Fibroblast of lung (primary cell): Measurements from ENCODE around the gene ITGA5. TPM values are rescaled to one million over a fixed set of nuclear protein-coding genes. Genes with fewer than 3 reads are reported as not detected.

Experiments used
- DNase-seq, 2 donors: peaks; one replicate each; pipeline versions ENCODE4 v3.0.0 to v3.0.0-alpha.2; 2010; ENCODE audit warnings: low read depth in 2 of 2
- H2AFZ ChIP-seq: 2 replicates; pipeline ENCODE4 v1.5.1; 2012; ENCODE audit warnings: low read length, control low read depth, inconsistent platforms
- H3K27ac ChIP-seq: 2 replicates; pipeline ENCODE4 v1.5.1; 2011; ENCODE audit warnings: low read length, control low read depth; ENCODE audit not compliant: insufficient read depth
- H3K27me3 ChIP-seq: 2 replicates; pipeline ENCODE4 v1.5.1; 2011; ENCODE audit warnings: mild to moderate bottlenecking, low read length; ENCODE audit not compliant: control insufficient read depth, insufficient read depth
- H3K36me3 ChIP-seq: 2 replicates; pipeline ENCODE4 v1.5.1; 2011; ENCODE audit warnings: low read length; ENCODE audit not compliant: control insufficient read depth, insufficient read depth
- H3K4me1 ChIP-seq: 2 replicates; pipeline ENCODE4 v1.5.1; 2011; ENCODE audit warnings: low read length; ENCODE audit not compliant: control insufficient read depth, insufficient read depth; ENCODE audit errors: extremely low read depth
- H3K4me2 ChIP-seq: 2 replicates; pipeline ENCODE4 v1.5.1; 2011; ENCODE audit warnings: low read length, control low read depth; ENCODE audit not compliant: insufficient read depth; ENCODE audit errors: extremely low read depth
- H3K4me3 ChIP-seq, 4 experiments: fragments of 200-600 bp in 1 of 4; sonication (generic) in 1 of 4; replicated peaks in 1 of 4; 2 replicates each; pipeline ENCODE4 v1.5.1; 2011 to 2016; ENCODE audit warnings: low read length in 4 of 4, low read depth in 3 of 4, mild to moderate bottlenecking in 3 of 4, control low read depth in 2 of 4, inconsistent platforms in 1 of 4, mixed read lengths in 1 of 4; ENCODE audit not compliant: insufficient read depth in 1 of 4; ENCODE audit errors: control extremely low read depth in 1 of 4
- H3K79me2 ChIP-seq: 2 replicates; pipeline ENCODE4 v1.5.1; 2012; ENCODE audit warnings: mild to moderate bottlenecking, low read length, inconsistent platforms; ENCODE audit not compliant: control insufficient read depth, insufficient read depth
- H3K9ac ChIP-seq: 2 replicates; pipeline ENCODE4 v1.5.1; 2011; ENCODE audit warnings: mild to moderate bottlenecking, low read length, control low read depth; ENCODE audit not compliant: insufficient read depth
- H3K9me3 ChIP-seq: 2 replicates; pipeline ENCODE4 v1.5.1; 2012; ENCODE audit warnings: low read depth, low read length; ENCODE audit not compliant: control insufficient read depth, insufficient read depth
- H4K20me1 ChIP-seq: 2 replicates; pipeline ENCODE4 v1.5.1; 2011; ENCODE audit warnings: low read length; ENCODE audit not compliant: control insufficient read depth, insufficient read depth; ENCODE audit errors: extremely low read depth
- EZH2 ChIP-seq: IDR thresholded peaks from 2 replicates; pipeline ENCODE4 v1.5.1; 2012; ENCODE audit warnings: low read length, control low read depth, mild to moderate bottlenecking; ENCODE audit errors: missing control alignments
- polyA plus RNA-seq, 2 donors: library from polyadenylated mRNA; depleted of rRNA in 1 of 2; stranded (reverse) in 1 of 2; unstranded in 1 of 2; fragments of >200 nt; gene quantifications; 2 replicates each; pipeline ENCODE4 v1.2.1, GENCODE V29; 2011 to 2012; ENCODE audit warnings: missing spikeins in 1 of 2
- total RNA-seq: library from RNA; depleted of rRNA; stranded (reverse); fragments of >200 nt; gene quantifications from 2 replicates; pipeline ENCODE4 v1.2.1, GENCODE V29; 2014
- TF ChIP-seq, protein P1 (sequence below), 2 donors: IDR thresholded peaks in 1 of 2; conservative IDR thresholded peaks in 1 of 2; 1 replicate in 1 of 2; 2 replicates in 1 of 2; pipeline ENCODE4 v1.5.1; 2011 to 2012; ENCODE audit warnings: low read length in 2 of 2, control low read depth in 1 of 2, inconsistent platforms in 1 of 2, low read depth in 1 of 2, mild to moderate bottlenecking in 1 of 2

ITGA5 gene
- total and polyA plus RNA-seq, 2 donors (not counting 1 experiment from before 2014, with no cell fraction given) = 199 to 232 TPM

DNA sequence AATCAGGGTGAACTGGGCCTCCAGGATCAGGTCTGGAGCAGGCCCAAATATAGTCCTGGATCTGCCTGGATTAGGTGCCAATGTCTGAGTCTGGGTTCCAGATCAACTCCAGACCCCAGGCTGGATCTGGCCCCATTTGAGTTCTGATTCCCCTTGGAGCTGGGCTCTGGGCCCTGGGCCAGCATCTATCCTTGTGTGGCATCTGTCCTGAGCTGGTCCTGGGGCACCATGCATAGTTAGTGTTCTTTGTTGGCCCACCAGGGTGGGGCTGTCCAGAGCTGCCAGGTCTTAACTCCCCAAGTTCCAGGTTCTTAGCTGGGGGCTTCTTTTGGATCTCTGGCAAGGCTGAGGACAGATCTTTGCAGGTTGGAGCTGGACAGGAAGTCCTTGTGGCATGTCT lies 23.5 kb downstream of the ITGA5 start:
- H2AFZ ChIP-seq = no peak overlapping the region
- H3K4me1 ChIP-seq = no peaks in the 10 kb centered on the region
- no peaks in the 10 kb centered on the region for H3K9me3 ChIP-seq
- no peak overlapping the region for H3K9ac ChIP-seq
- H3K4me2 ChIP-seq = no peak overlapping the region
- no peak overlapping the region for H3K27ac ChIP-seq
- H3K79me2 ChIP-seq = no peaks in the 10 kb centered on the region
- no peaks in the 10 kb centered on the region for H4K20me1 ChIP-seq
- TF ChIP-seq EZH2 = no peak
- TF ChIP-seq, protein P1, sequence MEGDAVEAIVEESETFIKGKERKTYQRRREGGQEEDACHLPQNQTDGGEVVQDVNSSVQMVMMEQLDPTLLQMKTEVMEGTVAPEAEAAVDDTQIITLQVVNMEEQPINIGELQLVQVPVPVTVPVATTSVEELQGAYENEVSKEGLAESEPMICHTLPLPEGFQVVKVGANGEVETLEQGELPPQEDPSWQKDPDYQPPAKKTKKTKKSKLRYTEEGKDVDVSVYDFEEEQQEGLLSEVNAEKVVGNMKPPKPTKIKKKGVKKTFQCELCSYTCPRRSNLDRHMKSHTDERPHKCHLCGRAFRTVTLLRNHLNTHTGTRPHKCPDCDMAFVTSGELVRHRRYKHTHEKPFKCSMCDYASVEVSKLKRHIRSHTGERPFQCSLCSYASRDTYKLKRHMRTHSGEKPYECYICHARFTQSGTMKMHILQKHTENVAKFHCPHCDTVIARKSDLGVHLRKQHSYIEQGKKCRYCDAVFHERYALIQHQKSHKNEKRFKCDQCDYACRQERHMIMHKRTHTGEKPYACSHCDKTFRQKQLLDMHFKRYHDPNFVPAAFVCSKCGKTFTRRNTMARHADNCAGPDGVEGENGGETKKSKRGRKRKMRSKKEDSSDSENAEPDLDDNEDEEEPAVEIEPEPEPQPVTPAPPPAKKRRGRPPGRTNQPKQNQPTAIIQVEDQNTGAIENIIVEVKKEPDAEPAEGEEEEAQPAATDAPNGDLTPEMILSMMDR (conservative IDR thresholded peaks at IDR 0.05 in 1 of 2, IDR thresholded peaks at IDR 0.05 in 1 of 2; ENCODE audit: low read depth in 1 of 2, low read length in 2 of 2) = no peak
- no peak overlapping the region for H3K4me3 ChIP-seq
- H3K27me3 ChIP-seq = no peaks in the 10 kb centered on the region
- H3K36me3 ChIP-seq = peaks cover 29% of the 10 kb centered on the region
- DNase-seq = no peak

DNA sequence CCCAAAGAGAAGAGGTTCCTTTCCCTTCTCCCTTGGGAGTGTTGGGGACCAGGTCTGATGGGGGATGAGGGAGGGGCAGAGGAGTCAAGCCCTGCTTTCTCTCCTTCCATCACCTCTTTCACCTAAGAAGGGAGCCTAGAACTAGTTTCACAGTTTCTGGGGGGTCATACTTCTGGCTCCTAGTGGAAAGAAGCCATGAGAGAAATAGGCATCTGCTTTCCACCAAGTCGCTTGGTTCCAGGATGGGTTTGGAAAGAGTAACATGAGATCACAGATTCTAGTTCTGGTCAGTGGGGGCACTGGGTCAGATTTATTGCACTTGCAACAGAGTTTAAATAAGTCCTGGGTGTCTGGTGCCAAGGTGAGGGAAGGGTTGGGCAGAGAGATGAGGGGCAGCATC lies 24.1 kb downstream of the ITGA5 start:
- H3K27ac ChIP-seq = no peak overlapping the region
- no peaks in the 10 kb centered on the region for H4K20me1 ChIP-seq
- H3K9ac ChIP-seq = no peak overlapping the region
- no peak overlapping the region for H2AFZ ChIP-seq
- TF ChIP-seq, protein P1 (conservative IDR thresholded peaks at IDR 0.05 in 1 of 2, IDR thresholded peaks at IDR 0.05 in 1 of 2; ENCODE audit: low read depth in 1 of 2, low read length in 2 of 2) = no peak
- TF ChIP-seq EZH2 = no peak
- no peak overlapping the region for H3K4me3 ChIP-seq
- H3K36me3 ChIP-seq = peaks cover 26% of the 10 kb centered on the region
- DNase-seq = no peak
- H3K27me3 ChIP-seq = no peaks in the 10 kb centered on the region
- no peaks in the 10 kb centered on the region for H3K9me3 ChIP-seq
- no peaks in the 10 kb centered on the region for H3K4me1 ChIP-seq
- H3K79me2 ChIP-seq = no peaks in the 10 kb centered on the region
- no peak overlapping the region for H3K4me2 ChIP-seq

DNA sequence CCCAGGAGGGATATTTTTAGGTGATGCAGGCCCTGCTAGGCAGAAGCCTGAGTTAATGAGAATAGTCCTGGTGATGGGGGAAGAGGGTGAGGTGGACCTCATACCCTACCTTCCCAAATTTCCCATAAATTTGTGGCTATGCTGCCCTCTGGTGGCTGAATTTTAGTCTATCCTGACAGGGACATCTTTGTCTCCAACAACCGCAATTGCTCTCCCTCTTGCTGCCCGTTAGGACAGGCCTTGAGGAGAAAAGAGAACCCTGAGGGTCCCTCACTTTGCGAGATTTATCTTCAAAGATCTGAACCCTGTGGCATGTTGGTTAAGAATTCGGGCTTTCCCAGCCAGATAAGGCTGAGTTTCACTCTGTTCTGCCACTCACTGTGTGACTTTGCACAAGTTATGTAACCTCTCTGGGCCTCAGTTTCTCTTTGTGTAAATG lies 24.8 kb downstream of the ITGA5 start:
- peak; percentile 34 to 72 for DNase-seq
- no peak overlapping the region for H3K4me3 ChIP-seq
- peaks cover 23% of the 10 kb centered on the region for H3K36me3 ChIP-seq
- H3K4me2 ChIP-seq = no peak overlapping the region
- no peaks in the 10 kb centered on the region for H3K4me1 ChIP-seq
- H3K9ac ChIP-seq = no peak overlapping the region
- no peak overlapping the region for H3K27ac ChIP-seq
- no peak for TF ChIP-seq EZH2
- TF ChIP-seq, protein P1 (conservative IDR thresholded peaks at IDR 0.05 in 1 of 2, IDR thresholded peaks at IDR 0.05 in 1 of 2; ENCODE audit: low read depth in 1 of 2, low read length in 2 of 2) = peak; percentile 70 to 71
- no peaks in the 10 kb centered on the region for H4K20me1 ChIP-seq
- H3K27me3 ChIP-seq = no peaks in the 10 kb centered on the region
- H3K79me2 ChIP-seq = no peaks in the 10 kb centered on the region
- no peak overlapping the region for H2AFZ ChIP-seq
- no peaks in the 10 kb centered on the region for H3K9me3 ChIP-seq
